Left hindlimb (tissue), 1 donor: ENCODE data around the gene MRPL4.

Experiments used
- DNase-seq: peaks from one replicate; pipeline ENCODE4 v3.0.0-alpha.2; 2018

The MRPL4 gene

DNA sequence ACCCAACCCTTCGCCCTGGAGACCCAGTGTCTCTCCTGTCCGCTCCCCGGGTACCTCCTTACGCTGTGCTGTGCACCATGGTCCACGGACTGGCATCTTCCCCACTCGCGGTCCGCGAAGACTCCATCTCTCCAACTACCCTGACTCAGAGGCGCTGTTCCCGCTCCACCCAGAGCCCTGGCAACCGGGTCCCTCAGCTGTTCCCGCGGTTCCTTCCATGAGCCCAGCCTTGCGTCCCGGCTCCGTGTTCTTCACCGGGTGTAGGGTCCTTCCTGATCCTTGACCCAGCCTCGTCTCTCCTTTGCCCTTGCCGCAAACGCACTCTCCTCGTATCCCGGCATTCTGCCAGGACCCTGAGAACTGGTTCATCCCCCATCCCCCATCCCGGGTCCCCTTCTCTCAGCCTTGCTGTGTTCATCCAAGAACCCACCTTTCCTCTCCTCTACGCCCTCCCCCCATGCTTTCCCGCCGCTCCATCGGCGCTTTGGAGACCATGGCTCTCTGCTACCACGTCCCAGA is 38.4 kb downstream of the MRPL4 start:
- no peak for DNase-seq

DNA sequence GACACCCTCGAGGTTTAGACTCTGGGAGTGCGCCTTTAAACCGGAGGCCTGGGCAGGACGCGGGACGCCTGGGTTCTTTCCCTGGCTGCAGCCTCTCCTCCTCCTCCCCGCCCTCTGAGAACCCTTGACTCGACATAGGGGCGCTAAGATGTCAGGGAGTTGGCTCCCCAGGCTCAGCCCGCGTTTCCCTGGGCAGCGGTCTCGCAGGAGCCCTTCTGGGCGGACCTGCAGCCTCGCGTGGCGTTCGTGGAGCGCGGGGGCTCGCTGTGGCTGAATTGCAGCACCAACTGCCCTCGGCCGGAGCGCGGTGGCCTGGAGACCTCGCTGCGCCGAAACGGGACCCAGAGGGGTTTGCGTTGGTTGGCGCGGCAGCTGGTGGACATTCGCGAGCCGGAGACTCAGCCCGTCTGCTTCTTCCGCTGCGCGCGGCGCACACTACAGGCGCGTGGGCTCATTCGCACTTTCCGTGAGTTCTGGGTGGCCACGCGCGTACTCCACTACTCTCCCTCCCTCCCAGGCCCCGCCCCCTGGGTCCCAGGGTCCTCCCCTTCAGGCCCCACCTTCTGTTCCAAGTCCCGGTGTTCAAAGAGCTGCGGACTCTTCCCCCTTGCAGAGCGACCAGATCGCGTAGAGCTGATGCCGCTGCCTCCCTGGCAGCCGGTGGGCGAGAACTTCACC is 39.0 kb downstream of the MRPL4 start:
- DNase-seq: no peak

DNA sequence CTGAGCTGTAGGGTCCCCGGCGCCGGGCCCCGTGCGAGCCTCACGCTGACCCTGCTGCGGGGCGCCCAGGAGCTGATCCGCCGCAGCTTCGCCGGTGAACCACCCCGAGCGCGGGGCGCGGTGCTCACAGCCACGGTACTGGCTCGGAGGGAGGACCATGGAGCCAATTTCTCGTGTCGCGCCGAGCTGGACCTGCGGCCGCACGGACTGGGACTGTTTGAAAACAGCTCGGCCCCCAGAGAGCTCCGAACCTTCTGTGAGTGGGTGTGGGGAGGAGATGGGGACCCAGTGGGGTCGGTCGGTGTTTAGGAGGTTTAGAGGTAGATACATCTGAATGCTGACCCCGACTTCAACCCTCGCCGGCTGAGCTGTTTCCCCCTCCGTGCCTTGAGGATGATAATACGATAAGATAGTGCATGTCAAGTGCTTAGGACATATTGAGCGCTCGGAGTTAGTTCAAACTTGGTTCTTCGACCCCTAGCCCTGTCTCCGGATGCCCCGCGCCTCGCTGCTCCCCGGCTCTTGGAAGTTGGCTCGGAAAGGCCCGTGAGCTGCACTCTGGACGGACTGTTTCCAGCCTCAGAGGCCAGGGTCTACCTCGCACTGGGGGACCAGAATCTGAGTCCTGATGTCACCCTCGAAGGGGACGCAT is 39.7 kb downstream of the MRPL4 start:
- no peak for DNase-seq

DNA sequence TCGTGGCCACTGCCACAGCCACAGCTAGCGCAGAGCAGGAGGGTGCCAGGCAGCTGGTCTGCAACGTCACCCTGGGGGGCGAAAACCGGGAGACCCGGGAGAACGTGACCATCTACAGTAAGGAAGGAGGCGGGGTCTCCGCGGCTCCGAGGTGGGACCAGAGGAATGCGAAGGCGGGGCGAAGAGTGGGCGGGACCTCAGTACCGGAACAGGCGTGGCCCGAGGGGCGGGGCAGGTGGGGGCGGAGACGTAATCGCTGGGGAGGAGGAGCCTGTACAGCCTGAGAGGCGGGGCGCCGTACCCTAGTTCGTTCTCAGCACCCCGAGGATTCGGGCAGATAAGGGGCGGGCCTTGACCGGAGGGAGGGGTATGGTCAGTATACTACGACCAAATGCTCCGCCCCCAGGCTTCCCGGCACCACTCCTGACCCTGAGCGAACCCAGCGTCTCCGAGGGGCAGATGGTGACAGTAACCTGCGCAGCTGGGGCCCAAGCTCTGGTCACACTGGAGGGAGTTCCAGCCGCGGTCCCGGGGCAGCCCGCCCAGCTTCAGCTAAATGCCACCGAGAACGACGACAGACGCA is 40.3 kb downstream of the MRPL4 start:
- DNase-seq: no peak

DNA sequence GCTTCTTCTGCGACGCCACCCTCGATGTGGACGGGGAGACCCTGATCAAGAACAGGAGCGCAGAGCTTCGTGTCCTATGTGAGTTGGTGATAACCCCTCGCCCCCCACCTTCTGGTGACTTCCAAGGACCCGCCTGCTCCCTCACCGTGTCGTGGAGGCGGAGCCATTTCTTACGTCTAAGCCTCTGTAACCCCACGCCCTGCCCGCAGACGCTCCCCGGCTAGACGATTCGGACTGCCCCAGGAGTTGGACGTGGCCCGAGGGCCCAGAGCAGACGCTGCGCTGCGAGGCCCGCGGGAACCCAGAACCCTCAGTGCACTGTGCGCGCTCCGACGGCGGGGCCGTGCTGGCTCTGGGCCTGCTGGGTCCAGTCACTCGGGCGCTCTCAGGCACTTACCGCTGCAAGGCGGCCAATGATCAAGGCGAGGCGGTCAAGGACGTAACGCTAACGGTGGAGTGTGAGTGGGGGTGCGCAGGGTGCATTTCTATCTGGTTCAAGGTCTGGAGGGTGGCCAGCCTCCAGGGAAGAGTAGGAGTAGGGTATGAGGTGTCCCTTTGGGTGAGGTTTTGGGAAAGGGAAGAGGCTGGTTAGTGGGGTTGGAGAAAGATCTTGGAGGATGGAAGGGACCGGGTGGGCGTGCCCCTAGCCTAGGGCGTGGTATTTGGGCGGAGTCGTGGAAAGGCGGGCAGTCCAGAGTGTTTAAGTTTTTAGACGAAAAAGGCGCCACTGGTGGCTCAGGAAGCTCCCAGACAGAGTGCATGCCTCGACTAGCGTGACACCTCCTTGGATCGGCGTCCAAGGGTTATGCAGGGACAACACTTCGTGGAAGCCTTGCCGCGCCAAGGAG is 41.0 kb downstream of the MRPL4 start:
- no peak for DNase-seq

DNA sequence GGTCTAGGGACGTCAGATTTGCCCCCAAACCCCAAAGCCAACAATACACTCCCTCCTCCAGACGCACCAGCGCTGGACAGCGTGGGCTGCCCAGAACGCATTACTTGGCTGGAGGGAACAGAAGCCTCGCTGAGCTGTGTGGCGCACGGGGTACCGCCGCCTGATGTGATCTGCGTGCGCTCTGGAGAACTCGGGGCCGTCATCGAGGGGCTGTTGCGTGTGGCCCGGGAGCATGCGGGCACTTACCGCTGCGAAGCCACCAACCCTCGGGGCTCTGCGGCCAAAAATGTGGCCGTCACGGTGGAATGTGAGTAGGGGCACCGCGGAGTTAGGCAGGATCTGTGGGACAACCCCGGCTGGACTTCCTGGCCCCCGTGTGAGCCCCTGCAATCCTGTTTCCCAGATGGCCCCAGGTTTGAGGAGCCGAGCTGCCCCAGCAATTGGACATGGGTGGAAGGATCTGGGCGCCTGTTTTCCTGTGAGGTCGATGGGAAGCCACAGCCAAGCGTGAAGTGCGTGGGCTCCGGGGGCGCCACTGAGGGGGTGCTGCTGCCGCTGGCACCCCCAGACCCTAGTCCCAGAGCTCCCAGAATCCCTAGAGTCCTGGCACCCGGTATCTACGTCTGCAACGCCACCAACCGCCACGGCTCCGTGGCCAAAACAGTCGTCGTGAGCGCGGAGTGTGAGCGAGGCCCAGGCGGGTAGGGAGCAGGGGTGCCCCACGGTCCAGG is 41.8 kb downstream of the MRPL4 start:
- no peak for DNase-seq

DNA sequence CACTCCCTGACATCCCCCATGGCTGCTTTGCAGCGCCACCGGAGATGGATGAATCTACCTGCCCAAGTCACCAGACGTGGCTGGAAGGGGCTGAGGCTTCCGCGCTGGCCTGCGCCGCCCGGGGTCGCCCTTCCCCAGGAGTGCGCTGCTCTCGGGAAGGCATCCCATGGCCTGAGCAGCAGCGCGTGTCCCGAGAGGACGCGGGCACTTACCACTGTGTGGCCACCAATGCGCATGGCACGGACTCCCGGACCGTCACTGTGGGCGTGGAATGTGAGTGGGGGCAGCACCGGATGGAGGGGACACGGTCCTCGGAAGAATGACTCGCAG is 42.3 kb downstream of the MRPL4 start:
- DNase-seq: no peak

DNA sequence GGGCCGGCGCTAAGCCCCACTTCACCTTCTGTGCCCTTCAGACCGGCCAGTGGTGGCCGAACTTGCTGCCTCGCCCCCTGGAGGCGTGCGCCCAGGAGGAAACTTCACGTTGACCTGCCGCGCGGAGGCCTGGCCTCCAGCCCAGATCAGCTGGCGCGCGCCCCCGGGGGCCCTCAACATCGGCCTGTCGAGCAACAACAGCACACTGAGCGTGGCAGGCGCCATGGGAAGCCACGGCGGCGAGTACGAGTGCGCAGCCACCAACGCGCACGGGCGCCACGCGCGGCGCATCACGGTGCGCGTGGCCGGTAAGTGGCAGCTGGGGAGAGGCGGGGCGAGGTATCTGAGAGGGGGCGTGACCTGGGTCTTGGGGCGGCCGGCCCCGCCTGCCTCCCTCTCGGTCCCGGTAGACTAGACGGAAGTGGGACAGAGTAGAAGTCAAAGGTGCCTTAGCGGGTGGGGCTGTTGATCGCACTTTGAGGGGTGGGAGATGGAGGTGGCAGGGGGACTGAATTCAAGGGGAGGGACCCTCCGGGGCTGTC is 43.4 kb downstream of the MRPL4 start:
- no peak for DNase-seq

DNA sequence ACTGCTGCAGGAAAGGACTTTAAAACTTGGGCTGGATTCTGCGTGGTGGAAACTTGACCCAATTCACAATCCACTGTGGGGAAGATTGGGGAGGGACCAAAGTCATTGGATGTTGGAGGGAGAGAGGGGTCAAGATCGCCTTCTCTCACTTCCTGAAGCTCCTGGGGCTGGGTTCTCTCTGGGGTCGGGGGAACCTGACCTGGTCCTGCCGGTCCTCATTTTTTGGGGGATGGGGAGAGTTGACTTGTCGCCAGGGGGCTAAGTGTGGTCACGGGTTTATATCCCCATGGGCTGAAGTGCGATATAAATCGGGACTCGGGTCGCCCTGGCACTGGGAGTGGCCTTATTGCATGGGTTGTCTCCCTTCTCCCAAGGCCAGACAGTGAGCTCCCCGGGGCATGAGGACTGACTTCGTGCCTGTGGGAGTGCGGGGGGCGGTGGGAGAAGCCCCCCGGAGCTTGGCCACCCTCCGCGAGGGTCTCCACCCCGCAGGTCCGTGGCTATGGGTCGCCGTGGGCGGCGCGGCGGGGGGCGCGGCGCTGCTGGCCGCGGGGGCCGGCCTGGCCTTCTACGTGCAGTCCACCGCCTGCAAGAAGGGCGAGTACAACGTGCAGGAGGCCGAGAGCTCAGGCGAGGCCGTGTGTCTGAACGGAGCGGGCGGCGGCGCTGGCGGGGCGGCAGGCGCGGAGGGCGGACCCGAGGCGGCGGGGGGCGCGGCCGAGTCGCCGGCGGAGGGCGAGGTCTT is 44.0 kb downstream of the MRPL4 start:
- DNase-seq: no peak

DNA sequence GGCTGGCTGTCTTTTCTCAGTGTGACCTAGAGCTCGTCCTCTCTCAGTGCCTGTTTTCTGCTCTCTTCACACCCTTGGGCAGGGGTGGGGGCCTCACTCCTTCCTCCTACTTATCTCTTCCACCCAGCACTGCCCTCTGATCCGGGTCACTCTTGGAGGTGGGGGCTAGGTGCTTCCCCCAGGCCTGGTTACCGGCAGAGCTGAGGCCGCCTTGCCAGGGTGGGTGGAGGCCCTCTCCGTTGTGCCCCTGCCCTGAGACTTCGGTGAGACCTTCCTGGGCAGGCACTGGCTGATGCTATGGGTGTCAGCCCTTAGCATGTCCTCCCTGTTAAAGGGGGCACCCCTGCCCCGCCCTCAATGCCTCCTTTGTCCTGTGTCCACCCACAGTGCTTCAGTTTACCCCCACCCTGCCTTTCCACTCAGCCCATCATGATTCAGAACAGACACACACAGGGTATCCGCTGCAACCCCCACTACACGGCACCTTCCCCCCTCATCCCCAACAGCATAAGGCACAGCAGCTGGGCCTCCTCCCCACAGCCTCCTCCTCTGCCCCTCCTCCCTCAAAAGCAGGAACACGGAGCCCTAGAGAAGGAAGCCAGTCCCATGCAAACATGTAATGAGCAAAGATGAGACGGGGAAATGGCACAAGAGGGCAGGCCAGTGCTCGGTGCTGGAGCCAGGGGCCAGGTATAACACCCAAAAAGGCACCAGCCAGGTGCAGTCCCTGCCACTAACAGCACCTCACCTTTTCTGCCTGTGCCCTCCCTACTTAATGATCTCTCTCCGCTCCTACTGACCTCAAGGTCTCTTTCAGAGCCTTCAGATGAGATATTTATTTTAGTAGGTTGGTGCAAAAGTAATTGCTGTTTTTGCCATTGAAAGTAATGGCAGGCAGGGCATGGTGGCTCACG is 47.8 kb downstream of the MRPL4 start:
- no peak for DNase-seq

DNA sequence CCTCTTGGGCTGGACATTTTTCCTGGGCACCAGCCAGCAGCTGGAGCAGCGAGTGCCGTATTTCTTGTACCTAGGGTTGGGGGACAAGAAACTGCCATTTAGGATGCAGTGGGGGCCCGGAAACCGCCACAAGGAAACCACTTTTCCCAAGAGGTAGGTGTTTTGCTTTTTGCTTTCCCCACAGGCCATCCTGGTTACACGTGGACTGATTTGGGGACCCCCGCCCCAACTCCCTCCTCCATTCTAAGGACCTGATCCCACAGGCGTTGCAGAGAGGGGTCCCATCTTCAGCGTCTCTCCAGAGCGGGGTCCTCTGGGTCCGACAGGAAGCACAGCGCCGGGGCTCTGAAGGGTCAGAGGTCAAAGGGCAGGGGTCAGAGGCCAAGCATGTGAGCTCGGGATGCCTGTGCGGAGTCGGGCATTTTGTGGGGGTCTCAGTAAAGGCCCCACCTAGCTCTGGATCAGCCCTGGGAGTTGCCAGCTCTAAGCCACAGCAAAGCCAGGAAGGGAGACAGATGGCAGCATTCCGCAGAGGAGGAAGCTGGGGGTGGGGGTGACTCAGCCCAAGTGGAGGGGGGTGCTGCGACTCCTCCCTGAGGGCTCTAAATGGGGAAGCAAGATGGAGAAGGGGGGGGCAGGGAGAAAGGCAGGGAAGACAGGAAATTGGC is 53.3 kb downstream of the MRPL4 start:
- DNase-seq: no peak

DNA sequence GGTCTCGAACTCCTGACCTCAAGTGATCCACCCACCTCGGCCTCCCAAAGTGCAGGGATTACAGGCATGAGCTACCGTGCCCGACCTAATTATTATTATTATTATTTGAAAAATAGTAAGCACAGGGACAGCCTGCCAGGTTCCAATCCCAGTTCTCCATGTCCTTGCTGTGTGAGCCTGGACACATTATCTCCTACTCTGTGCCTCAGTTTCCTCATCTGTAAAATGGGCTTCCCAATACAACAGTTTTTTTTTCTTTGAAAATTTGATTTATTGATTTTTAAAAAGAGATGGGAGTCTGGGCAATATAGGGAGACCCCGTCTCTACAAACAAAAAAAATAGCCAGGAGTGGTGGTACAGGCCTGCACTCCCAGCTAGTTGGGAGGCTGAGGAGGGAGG is 54.3 kb downstream of the MRPL4 start:
- no peak for DNase-seq

DNA sequence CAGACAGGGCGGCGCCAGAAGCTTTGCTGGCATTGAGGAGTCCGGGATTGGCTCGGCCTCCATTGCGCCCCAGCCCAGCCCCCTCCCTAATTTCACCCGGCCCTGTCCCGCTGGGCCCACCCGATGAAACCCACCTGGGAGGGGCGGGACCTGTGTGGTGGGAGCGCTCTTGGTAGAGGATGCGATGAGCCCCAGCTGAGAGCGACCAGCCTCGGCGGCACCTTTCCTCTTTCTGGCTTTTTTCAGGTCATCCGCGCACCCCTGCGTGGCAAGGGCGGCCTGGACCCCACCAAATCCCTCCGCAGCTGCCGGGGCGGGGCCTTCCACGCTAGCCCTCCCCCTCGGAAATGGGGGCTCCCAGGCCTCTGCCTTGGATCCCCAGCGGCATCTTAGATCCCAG is 57.4 kb downstream of the MRPL4 start, which contains the start of gene ZGLP1:
TSS of gene ZGLP1 (minus strand) at position 393 of the 400 bp plus-strand sequence.
- no peak for DNase-seq
